Frontal cortex (tissue), 4 donors: ENCODE results near the gene GRID1. TPM values are rescaled to one million over a fixed set of nuclear protein-coding genes. Genes with fewer than 3 reads are reported as not detected.
"Not testable (repeated sequence)": the region's sequence is repeated elsewhere in the genome, so short reads cannot be mapped to it uniquely, and the experiment has no call there.

Experiments used
- DNase-seq, 2 donors: peaks; one replicate each; pipeline ENCODE4 v3.0.0; 2012; ENCODE audit warnings: low spot score in 2 of 2
- FAIRE-seq: peaks from 2 replicates; lab custom pipeline; 2012; peaks lifted over from hg19 to GRCh38; lab: Jason Lieb, UNC
- total RNA-seq: library from RNA; depleted of rRNA; stranded (reverse); fragments of >200 nt; gene quantifications from one replicate; pipeline ENCODE4 v1.2.3, GENCODE V29; 2014
- donor health status: control.
- donor health status: control.
- donor health status: control.

The GRID1 gene
- total RNA-seq, 1 donor from 2014 or later: 12.6 TPM

DNA sequence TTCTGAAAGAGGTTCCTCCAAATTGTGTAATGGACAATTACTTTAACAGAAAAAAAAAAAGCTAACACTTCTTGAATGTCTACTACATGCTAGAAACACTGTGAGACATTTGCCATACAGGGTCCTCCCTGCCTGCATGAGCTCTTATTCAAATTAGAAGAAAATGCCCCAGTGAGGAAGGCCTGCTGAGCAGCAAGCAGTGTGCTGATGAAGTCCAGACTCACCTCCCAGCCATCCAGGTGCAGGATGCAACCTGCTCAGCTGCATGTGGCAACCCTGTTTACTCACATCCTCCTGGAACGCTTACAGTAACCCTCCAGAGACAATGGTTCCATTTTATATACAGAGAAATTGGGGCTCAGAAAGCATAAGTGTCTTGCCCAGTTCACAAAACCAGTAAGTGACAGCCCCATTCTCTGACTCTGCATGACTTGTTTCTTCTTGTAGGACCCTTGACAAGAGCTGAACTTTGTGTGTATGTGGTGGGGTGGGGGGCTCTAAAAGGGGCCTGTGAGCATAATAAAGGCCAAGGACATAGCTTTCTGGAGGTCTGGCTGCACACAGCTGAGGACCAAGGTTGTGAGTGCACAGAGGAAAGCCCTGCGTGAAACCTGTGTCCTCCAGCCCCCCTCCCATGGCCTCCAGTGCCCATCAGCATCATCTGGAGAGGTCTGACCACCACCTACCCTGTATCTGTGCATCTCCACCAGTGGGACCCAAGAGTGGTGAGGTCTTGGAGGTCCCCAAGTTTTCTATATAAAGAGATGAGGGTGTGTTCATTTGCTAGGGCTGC lies 387.8 kb downstream of the GRID1 start:
- FAIRE-seq (no peak), DNase-seq (no peak)

- FAIRE-seq: no peak
- DNase-seq: no peak
Observed at GRCh38 chr10:85977642-85978041, 389.0 kb downstream of the GRID1 start.

DNA sequence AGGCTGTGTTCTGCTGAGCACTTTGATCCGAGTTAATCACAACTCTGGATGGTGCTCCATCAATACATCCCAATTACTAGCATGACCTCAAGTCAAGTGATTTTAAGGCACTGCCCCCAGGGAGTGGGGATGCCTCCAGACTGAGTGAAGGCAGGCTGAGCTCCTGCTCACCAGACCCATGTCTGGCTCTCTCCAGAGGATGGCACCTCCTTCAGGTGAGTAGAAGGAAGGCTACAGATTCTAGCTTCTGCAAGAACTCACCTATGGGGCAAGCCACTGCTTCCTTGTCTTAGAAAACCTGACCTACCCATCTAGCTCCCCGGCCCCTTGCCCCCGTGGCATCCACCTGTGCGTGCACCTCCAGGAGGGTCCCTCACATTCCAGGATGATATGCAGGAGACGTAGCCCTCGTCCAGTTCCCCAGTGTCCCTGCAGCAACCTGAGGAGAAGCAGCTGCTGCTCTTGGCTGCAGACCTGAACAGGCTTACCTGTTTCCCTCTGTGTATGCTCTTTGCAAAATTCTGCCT lies 390.3 kb downstream of the GRID1 start:
- no peak for FAIRE-seq
- DNase-seq: no peak

- FAIRE-seq (no peak), DNase-seq (no peak)
Observed at GRCh38 chr10:85971494-85971893, 395.1 kb downstream of the GRID1 start.

GRCh38 chr10:85967594-85967993 lies 399.0 kb downstream of the GRID1 start:
- no peak for DNase-seq
- no peak for FAIRE-seq

DNA sequence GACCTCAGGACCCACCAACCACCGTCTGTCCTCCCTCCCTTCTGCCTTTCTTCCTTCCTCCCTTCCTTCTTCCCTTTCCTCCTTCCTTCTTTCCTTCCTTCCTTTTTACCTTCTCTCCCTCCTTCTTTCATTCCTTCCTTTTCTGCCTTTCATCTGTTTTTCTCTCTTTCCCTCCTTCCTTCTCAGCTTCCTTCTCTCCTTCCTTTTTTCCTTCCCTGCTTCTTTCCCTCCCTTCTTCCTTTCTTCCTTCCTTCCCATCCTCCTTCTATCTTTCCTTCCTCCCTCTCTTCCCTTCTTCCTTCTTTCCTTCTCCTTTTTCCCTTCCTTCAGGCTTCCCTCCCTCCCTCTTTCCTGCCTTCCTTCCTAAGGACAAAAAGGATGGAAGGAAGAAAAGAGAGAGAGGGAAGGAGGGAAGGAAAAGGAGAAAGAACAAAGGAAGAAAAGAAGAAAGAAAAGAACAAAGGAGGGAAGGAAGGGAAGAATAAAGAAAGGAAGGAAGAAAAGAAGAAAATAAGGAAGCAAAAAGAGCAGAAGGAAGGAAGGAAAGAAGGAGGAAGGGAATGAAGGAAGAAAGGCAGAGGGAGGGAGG lies 405.0 kb downstream of the GRID1 start:
- FAIRE-seq (no peak), DNase-seq (no peak)

- DNase-seq: no peak
- FAIRE-seq: no peak
Observed at GRCh38 chr10:85961073-85961472, 405.5 kb downstream of the GRID1 start.

DNA sequence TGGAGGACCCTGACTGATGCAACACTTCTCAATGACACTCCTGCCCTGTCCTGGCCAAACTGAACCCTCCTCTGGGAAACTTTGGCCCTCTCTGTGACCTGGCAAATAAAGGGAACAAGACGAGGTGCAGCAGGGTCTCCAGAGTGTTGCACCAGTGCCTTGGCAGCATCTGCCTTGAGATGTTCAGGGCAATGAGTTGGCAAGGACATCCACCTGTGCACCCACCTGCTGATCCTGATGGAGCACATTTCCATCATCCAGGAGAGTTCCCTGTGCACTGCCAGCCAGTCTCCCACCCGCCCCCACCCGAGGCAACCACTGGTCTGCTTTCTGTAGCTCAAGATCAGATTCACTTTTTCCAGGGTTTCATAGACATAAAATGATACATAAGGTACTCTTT lies 407.4 kb downstream of the GRID1 start:
- DNase-seq (no peak), FAIRE-seq (no peak)

- FAIRE-seq (no peak), DNase-seq (no peak)
Observed at GRCh38 chr10:85950921-85951320, 415.7 kb downstream of the GRID1 start.

DNA sequence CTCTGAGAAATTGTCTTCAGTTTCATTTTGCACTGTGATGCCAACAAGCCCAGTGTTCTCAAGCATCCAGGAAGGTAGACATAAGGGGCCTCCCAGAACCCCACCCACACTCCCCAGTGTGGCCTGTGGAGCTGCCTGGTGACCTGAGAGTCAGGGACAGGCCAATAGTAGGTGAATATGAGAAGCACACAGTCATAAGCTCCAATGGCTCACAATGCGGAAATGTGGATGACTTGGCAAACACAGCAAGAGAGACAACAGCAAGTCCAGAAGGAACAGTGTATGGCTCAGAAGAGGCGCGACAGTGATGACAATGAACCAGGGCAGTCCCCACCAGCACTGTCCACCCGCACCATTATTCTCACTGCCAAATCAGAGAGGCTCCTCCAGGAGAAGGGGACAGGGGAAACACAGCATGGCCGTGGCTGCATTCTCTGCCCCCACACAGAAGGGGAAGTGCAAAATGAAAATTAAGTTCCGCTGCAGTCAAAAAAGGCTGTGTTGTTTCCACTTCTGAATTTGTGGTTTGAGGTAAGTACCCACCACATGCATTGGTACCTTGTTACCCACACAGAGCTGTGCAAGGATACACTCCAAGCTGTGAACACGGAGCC lies 419.8 kb downstream of the GRID1 start:
- DNase-seq: no peak
- FAIRE-seq: no peak

DNA sequence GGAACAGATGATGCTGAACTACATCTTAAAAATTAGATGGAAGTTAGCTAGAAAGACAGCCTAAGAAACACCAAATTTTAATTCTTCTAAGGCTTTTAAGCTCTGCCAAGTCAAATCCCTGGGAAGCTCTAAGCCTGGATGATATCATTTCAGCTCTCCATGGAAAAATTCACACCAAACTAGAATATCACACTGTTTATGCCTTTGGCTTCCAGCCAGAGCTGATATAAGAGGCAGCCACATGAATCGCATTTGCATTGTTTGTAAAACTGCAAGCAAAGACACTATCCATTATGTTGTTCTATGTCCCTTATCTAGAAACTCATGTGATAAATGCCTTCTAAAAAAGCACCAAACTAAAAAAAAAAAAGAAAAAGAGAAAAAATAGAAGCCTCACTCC lies 430.4 kb downstream of the GRID1 start:
- no peak for FAIRE-seq
- peak in 1 of 2 donors; percentile 16 for DNase-seq

- DNase-seq (no peak), FAIRE-seq (no peak)
Observed at GRCh38 chr10:85934586-85934985, 432.0 kb downstream of the GRID1 start.

DNA sequence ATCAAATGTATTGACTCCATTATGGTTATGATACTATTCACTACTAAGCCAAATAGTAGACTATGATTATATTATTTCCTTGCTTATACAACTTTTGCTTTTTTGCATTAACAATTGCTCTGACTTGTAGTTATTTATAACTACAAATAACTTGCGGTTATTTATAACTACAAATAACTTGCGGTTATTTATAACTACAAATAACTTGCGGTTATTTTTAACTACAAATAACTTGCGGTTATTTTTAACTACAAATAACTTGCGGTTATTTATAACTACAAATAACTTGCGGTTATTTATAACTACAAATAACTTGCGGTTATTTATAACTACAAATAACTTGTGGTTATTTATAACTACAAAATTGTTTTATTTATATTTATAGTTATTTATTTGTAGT lies 436.6 kb downstream of the GRID1 start:
- peak; percentile 94 for FAIRE-seq
- not testable (repeated sequence) for DNase-seq

DNA sequence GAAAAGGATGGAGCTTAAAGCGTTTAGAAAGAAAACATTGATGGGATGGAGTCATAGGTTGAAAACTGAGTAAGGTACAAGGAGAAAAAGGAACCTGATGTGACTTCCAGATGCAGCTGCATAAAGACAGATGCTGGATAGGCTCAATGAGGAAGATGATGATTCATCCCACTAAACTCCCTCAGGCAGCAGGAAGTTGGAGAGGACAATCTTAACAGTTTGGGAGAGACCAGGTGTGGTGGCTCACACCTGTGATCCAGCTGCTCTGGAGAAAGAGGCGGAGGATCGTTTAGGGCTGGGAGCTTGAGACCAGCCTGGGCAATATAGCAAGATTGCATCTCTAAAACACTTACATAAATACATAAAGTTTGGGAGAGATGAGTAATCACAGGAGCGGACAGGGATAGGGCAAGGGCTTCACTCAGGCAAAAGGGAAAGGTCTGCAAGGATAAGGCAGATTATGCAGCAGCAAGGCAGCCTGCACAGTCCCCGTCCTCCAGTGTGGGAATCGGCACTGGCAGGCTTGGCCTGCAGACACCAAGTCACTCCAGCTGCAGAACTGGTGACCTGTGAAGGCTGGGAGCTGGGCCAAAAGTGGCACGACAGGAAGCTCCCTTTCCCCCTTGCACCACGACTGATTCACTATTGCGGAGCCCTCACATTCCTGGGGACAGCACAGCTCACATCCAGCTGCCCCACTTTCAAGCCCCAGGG lies 438.5 kb downstream of the GRID1 start:
- DNase-seq (peak in 1 of 2 donors; percentile 22), FAIRE-seq (no peak)

DNA sequence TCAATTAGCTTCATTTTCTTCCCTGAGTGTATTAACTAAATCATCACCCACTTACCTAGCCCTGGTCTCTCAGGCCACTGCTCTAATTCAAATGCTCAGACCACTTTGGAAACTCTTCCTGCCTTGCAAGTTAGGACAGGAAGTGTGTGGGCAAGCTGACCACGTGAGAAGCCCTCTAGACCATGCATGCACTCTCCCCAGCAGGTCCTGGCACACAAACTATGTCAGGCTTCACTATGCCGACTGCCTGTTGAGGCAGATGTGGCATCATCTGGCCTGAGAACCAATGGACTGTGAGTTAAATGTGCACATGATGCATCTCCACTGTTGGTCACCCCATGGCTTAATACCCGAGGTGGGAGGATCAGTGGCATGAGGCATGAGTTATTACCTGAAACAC lies 439.6 kb downstream of the GRID1 start:
- FAIRE-seq (no peak), DNase-seq (no peak)

GRCh38 chr10:85926136-85926535 lies 440.5 kb downstream of the GRID1 start:
- no peak for FAIRE-seq
- DNase-seq: no peak

- FAIRE-seq (no peak), DNase-seq (no peak)
Observed at GRCh38 chr10:85925201-85925750, 441.3 kb downstream of the GRID1 start.

- DNase-seq: no peak
- no peak for FAIRE-seq
Observed at GRCh38 chr10:85924382-85925102, 442.1 kb downstream of the GRID1 start.

- FAIRE-seq (no peak), DNase-seq (no peak)
Observed at GRCh38 chr10:85922356-85923129, 444.1 kb downstream of the GRID1 start.
